ENCODE measurements around the gene TGFBR3L.
A peak's percentile ranks its signal among the peaks of the same experiment; 100 is the strongest.

TGFBR3L gene

GRCh38 chr19:7934766-7935165 is 20.1 kb downstream of the TGFBR3L start:
- TF ChIP-seq, protein P1, sequence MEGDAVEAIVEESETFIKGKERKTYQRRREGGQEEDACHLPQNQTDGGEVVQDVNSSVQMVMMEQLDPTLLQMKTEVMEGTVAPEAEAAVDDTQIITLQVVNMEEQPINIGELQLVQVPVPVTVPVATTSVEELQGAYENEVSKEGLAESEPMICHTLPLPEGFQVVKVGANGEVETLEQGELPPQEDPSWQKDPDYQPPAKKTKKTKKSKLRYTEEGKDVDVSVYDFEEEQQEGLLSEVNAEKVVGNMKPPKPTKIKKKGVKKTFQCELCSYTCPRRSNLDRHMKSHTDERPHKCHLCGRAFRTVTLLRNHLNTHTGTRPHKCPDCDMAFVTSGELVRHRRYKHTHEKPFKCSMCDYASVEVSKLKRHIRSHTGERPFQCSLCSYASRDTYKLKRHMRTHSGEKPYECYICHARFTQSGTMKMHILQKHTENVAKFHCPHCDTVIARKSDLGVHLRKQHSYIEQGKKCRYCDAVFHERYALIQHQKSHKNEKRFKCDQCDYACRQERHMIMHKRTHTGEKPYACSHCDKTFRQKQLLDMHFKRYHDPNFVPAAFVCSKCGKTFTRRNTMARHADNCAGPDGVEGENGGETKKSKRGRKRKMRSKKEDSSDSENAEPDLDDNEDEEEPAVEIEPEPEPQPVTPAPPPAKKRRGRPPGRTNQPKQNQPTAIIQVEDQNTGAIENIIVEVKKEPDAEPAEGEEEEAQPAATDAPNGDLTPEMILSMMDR (conservative IDR thresholded peaks at IDR 0.05; ENCODE audit: low read depth, low read length) = no peak
- no peaks in the 10 kb centered on the region for H3K4me1 ChIP-seq (ENCODE audit: low read depth, poor library complexity, severe bottlenecking)
- no peak overlapping the region for H3K9ac ChIP-seq
- no peak overlapping the region for H2AFZ ChIP-seq (ENCODE audit: low read depth)
- no peaks in the 10 kb centered on the region for H3K27me3 ChIP-seq (ENCODE audit: insufficient read depth, low read depth)
- H3K4me2 ChIP-seq = no peak overlapping the region
- H3K4me3 ChIP-seq (IDR thresholded peaks at IDR 0.05; ENCODE audit: insufficient read depth, low read depth, low read length) = no peak overlapping the region
- no peaks in the 10 kb centered on the region; the same call in 1 of the 2 replicates for H3K36me3 ChIP-seq (ENCODE audit: insufficient read depth)
- H3K79me2 ChIP-seq (ENCODE audit: insufficient read depth, low read depth) = peaks cover 5% of the 10 kb centered on the region; the same call in 1 of the 2 replicates
- H4K20me1 ChIP-seq (ENCODE audit: insufficient read depth) = no peaks in the 10 kb centered on the region
- no peak overlapping the region for H3K27ac ChIP-seq

DNA sequence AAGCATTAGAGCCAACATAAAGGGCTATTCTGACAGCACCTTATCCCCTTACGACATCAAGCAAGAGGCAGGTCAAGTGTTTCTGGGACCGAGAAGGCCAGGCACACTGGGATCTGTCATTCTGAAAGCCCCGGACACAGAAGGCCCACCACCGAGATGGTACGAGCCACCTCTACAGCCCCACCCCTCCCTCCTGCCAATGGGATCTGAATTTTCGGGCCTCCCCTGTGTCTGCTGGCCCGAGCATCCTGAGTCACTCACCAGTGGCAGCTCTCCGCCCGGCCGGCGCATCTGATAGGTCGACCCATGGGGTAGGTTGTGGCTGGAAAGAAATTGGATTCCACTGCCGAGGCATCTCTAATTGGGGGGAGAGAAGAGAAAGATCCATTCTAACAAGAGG is 26.2 kb downstream of the TGFBR3L start:
- TF ChIP-seq, protein P1 (conservative IDR thresholded peaks at IDR 0.05; ENCODE audit: low read depth, low read length) = no peak
- Histone ChIP-seq H3K36me3 (ENCODE audit: insufficient read depth) (no peaks in the 10 kb centered on the region; the same call in 1 of the 2 replicates), H3K79me2 (ENCODE audit: insufficient read depth, low read depth) (peaks cover 43% of the 10 kb centered on the region)

DNA sequence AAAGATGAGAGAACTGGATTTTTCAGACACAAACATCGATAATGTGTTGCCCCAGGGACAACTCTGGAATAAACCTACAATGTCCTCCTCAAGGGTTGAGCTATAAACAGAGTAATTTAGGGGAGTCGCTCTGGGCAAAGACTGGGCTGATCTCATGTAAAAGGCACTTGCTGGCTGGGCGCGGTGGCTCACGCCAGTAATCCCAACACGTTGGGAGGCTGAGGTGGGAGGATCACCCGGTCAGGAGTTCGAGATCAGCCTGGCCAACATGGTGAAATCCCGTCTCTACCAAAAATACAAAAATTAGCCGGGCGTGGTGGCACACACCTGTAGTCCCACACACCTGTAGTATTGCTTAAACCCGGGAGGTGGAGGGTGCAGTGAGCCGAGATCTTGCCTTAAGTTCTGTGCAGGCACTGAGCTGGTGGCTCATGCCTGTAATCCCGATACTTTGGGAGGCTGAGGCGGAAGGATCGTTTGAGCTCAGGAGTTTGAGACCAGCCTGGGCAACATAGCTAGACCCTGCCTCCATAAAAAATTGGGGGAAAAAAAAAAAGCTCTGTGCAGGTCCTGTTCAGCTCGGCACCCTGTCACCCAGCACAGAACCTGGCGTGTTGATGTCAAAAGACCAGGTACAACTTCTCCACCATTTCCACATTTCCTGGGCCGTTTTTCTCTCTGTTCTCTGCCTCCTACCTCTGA is 27.4 kb downstream of the TGFBR3L start:
- Histone ChIP-seq H2AFZ (ENCODE audit: low read depth) (no peak overlapping the region), H3K4me2 (peak overlapping the region; percentile 76), H3K4me3 (IDR thresholded peaks at IDR 0.05; ENCODE audit: insufficient read depth, low read depth, low read length) (no peak overlapping the region), H3K36me3 (ENCODE audit: insufficient read depth) (no peaks in the 10 kb centered on the region), H3K27ac (no peak overlapping the region), H3K79me2 (ENCODE audit: insufficient read depth, low read depth) (peaks cover 43% of the 10 kb centered on the region), H3K27me3 (ENCODE audit: insufficient read depth, low read depth) (no peaks in the 10 kb centered on the region), H3K9ac (no peak overlapping the region; the same call in 1 of the 2 replicates), H4K20me1 (ENCODE audit: insufficient read depth) (no peaks in the 10 kb centered on the region), H3K4me1 (ENCODE audit: low read depth, poor library complexity, severe bottlenecking) (peaks cover 15% of the 10 kb centered on the region)
- TF ChIP-seq, protein P1 (conservative IDR thresholded peaks at IDR 0.05; ENCODE audit: low read depth, low read length) = no peak

More for the DNA sequence above, 26.2 kb downstream of the TGFBR3L start:
- no peaks in the 10 kb centered on the region for H4K20me1 ChIP-seq (ENCODE audit: insufficient read depth)
- H3K4me3 ChIP-seq (IDR thresholded peaks at IDR 0.05; ENCODE audit: insufficient read depth, low read depth, low read length) = no peak overlapping the region
- no peak overlapping the region for H2AFZ ChIP-seq (ENCODE audit: low read depth)
- H3K4me2 ChIP-seq = no peak overlapping the region
- H3K27me3 ChIP-seq (ENCODE audit: insufficient read depth, low read depth) = no peaks in the 10 kb centered on the region
- H3K9ac ChIP-seq = no peak overlapping the region
- H3K27ac ChIP-seq = no peak overlapping the region
- H3K4me1 ChIP-seq (ENCODE audit: low read depth, poor library complexity, severe bottlenecking) = peaks cover 15% of the 10 kb centered on the region

GRCh38 chr19:7942981-7943443 is 28.4 kb downstream of the TGFBR3L start:
- TF ChIP-seq, protein P1 (conservative IDR thresholded peaks at IDR 0.05; ENCODE audit: low read depth, low read length) = no peak
- Histone ChIP-seq H3K4me2 (peak overlapping the region; percentile 76), H4K20me1 (ENCODE audit: insufficient read depth) (no peaks in the 10 kb centered on the region), H2AFZ (ENCODE audit: low read depth) (peak overlapping the region; percentile 57), H3K27me3 (ENCODE audit: insufficient read depth, low read depth) (no peaks in the 10 kb centered on the region), H3K27ac (peak overlapping the region; percentile 90), H3K79me2 (ENCODE audit: insufficient read depth, low read depth) (peaks cover 41% of the 10 kb centered on the region), H3K4me3 (IDR thresholded peaks at IDR 0.05; ENCODE audit: insufficient read depth, low read depth, low read length) (no peak overlapping the region), H3K9ac (peak overlapping the region; percentile 99), H3K36me3 (ENCODE audit: insufficient read depth) (no peaks in the 10 kb centered on the region), H3K4me1 (ENCODE audit: low read depth, poor library complexity, severe bottlenecking) (peaks cover 15% of the 10 kb centered on the region)

All from KMS-11 (cell line).